Neural cell (in vitro differentiated cells): ENCODE results near the gene NAA35. TPM values are rescaled to one million over a fixed set of nuclear protein-coding genes. Genes with fewer than 3 reads are reported as not detected.

Experiments used
- H2AFZ ChIP-seq: fragments of 200-600, 300-800 bp; sonication (generic), shearing (Covaris generic); 2 replicates; pipeline ENCODE4 v1.6.0; 2014; ENCODE audit warnings: low read depth, mild to moderate bottlenecking, antibody characterized with exemption, low read length, moderate library complexity
- H3F3A ChIP-seq: fragments of 200-600 bp; shearing (Covaris generic); 2 replicates; pipeline ENCODE4 v1.6.1; 2016; ENCODE audit warnings: mild to moderate bottlenecking, moderate library complexity, mixed read lengths, antibody characterized with exemption, low read length; ENCODE audit not compliant: insufficient read depth, poor library complexity, severe bottlenecking
- H3K27ac ChIP-seq: fragments of 200-600, 300-800 bp; sonication (generic), shearing (Covaris generic); 2 replicates; pipeline ENCODE4 v1.5.1; 2014; ENCODE audit warnings: mild to moderate bottlenecking, low read length, moderate library complexity
- H3K27me3 ChIP-seq: fragments of 300-800, 200-600 bp; sonication (generic), shearing (Covaris generic); 2 replicates; pipeline ENCODE4 v1.6.0; 2014; ENCODE audit warnings: mild to moderate bottlenecking, low read depth, low read length, moderate library complexity; ENCODE audit not compliant: insufficient read depth
- H3K36me3 ChIP-seq: fragments of 300-800, 200-600 bp; sonication (generic), shearing (Covaris generic); 2 replicates; pipeline ENCODE4 v1.5.1; 2014; ENCODE audit warnings: mild to moderate bottlenecking, antibody characterized with exemption, low read length, moderate library complexity; ENCODE audit not compliant: insufficient read depth
- H3K4me2 ChIP-seq: fragments of 300-800, 200-600 bp; sonication (generic), shearing (Covaris generic); 2 replicates; pipeline ENCODE4 v1.6.0; 2014; ENCODE audit warnings: mild to moderate bottlenecking, low read length
- H3K4me3 ChIP-seq: fragments of 300-800, 200-600 bp; sonication (generic), shearing (Covaris generic); 2 replicates; pipeline ENCODE4 v1.5.1; 2014; ENCODE audit warnings: mild to moderate bottlenecking, low read length, moderate library complexity
- H3K79me2 ChIP-seq: fragments of 200-600 bp; shearing (Covaris generic); replicated peaks from 2 replicates; pipeline ENCODE4 v1.6.0; 2014; ENCODE audit warnings: mild to moderate bottlenecking, low read length, moderate library complexity; ENCODE audit not compliant: insufficient read depth
- H3K9ac ChIP-seq: fragments of 300-800, 200-600 bp; sonication (generic), shearing (Covaris generic); 2 replicates; pipeline ENCODE4 v1.6.1; 2016; ENCODE audit warnings: mild to moderate bottlenecking, low read length, mixed read lengths
- H3K9me2 ChIP-seq: fragments of 200-600 bp; shearing (Covaris generic); 2 replicates; pipeline ENCODE4 v1.6.1; 2016; ENCODE audit warnings: mild to moderate bottlenecking, low read length, mixed read lengths; ENCODE audit not compliant: insufficient read depth
- H3K9me3 ChIP-seq: fragments of 200-600, 300-800 bp; sonication (generic), shearing (Covaris generic); 2 replicates; pipeline ENCODE4 v1.6.1; 2016; ENCODE audit warnings: mild to moderate bottlenecking, mixed run types, low read length, moderate library complexity, mixed read lengths
- H4K20me1 ChIP-seq: fragments of 200-600 bp; shearing (Covaris generic); 2 replicates; pipeline ENCODE4 v1.6.1; 2016; ENCODE audit warnings: mild to moderate bottlenecking, mixed run types; ENCODE audit not compliant: insufficient read depth
- EP300 ChIP-seq: fragments of 450-650 bp; conservative IDR thresholded peaks from 2 replicates; pipeline ENCODE4 v1.6.1; 2014; ENCODE audit warnings: antibody characterized with exemption, mild to moderate bottlenecking, moderate library complexity; ENCODE audit not compliant: poor library complexity, severe bottlenecking
- EZH2 ChIP-seq: fragments of 200-600, 300-800 bp; shearing (Covaris generic), sonication (generic); IDR thresholded peaks from 2 replicates; pipeline ENCODE4 v1.6.1; 2014; ENCODE audit warnings: antibody characterized with exemption, low read length, borderline replicate concordance, mild to moderate bottlenecking; ENCODE audit not compliant: insufficient read depth, poor library complexity, severe bottlenecking
- MXI1 ChIP-seq: fragments of 450-650 bp; conservative IDR thresholded peaks from 2 replicates; pipeline ENCODE4 v1.6.1; 2014; ENCODE audit warnings: antibody characterized with exemption, mild to moderate bottlenecking; ENCODE audit not compliant: poor library complexity, severe bottlenecking
- POLR2AphosphoS5 ChIP-seq: IDR thresholded peaks from 2 replicates; pipeline ENCODE4 v1.6.1; 2012
- RAD21 ChIP-seq: fragments of 450-650 bp; conservative IDR thresholded peaks from 2 replicates; pipeline ENCODE4 v1.6.1; 2014; ENCODE audit warnings: antibody characterized with exemption, mild to moderate bottlenecking, moderate library complexity
- SMC3 ChIP-seq: fragments of 450-650 bp; conservative IDR thresholded peaks from 2 replicates; pipeline ENCODE4 v1.6.1; 2014; ENCODE audit warnings: antibody characterized with exemption, mild to moderate bottlenecking, moderate library complexity; ENCODE audit not compliant: poor library complexity
- TAF1 ChIP-seq: IDR thresholded peaks from 2 replicates; pipeline ENCODE4 v1.6.1; 2012; ENCODE audit warnings: low read depth
- polyA plus RNA-seq: library from polyadenylated mRNA; depleted of rRNA; stranded (reverse); fragments of >200 nt; gene quantifications from 2 replicates; pipeline ENCODE4 v1.2.3, GENCODE V29; 2014
- TF ChIP-seq, protein P1 (sequence below): IDR thresholded peaks from 2 replicates; pipeline ENCODE4 v1.6.1; 2012; ENCODE audit warnings: borderline replicate concordance
- TF ChIP-seq, protein P2 (sequence below): fragments of 450-650 bp; IDR thresholded peaks from 2 replicates; pipeline ENCODE4 v1.5.1; 2014; ENCODE audit warnings: antibody characterized with exemption, mild to moderate bottlenecking, moderate library complexity; ENCODE audit not compliant: poor library complexity, severe bottlenecking

The NAA35 gene
- polyA plus RNA-seq, 1 donor from 2014 or later, result 26.0 TPM

DNA sequence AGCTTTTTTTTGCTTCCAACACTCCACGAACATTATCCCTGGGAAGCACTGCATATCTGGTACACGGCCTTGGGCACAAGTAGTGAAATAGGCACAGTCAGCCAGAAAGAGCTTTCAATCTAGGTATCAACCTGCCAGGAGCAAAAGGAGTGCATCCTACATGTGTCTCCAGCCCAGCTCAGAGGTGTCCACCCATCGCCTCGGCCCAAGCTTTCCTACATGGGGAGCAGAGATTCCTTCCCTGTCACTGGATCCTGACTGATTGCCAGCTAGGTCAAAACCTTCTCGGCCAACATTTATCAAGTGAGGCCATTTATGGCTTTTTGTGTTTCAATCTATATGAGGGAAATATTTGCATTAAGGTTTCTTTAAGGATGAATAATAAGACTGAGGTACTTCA lies 102.6 kb downstream of the NAA35 start:
- H3F3A ChIP-seq, result no peaks in the 10 kb centered on the region
- H3K4me2 ChIP-seq, result no peak overlapping the region
- H3K9ac ChIP-seq, result no peak overlapping the region
- H3K27ac ChIP-seq, result no peak overlapping the region
- TF ChIP-seq POLR2AphosphoS5, result no peak
- no peak for TF ChIP-seq EZH2
- TF ChIP-seq TAF1, result no peak
- TF ChIP-seq RAD21, result no peak
- TF ChIP-seq, protein P1, sequence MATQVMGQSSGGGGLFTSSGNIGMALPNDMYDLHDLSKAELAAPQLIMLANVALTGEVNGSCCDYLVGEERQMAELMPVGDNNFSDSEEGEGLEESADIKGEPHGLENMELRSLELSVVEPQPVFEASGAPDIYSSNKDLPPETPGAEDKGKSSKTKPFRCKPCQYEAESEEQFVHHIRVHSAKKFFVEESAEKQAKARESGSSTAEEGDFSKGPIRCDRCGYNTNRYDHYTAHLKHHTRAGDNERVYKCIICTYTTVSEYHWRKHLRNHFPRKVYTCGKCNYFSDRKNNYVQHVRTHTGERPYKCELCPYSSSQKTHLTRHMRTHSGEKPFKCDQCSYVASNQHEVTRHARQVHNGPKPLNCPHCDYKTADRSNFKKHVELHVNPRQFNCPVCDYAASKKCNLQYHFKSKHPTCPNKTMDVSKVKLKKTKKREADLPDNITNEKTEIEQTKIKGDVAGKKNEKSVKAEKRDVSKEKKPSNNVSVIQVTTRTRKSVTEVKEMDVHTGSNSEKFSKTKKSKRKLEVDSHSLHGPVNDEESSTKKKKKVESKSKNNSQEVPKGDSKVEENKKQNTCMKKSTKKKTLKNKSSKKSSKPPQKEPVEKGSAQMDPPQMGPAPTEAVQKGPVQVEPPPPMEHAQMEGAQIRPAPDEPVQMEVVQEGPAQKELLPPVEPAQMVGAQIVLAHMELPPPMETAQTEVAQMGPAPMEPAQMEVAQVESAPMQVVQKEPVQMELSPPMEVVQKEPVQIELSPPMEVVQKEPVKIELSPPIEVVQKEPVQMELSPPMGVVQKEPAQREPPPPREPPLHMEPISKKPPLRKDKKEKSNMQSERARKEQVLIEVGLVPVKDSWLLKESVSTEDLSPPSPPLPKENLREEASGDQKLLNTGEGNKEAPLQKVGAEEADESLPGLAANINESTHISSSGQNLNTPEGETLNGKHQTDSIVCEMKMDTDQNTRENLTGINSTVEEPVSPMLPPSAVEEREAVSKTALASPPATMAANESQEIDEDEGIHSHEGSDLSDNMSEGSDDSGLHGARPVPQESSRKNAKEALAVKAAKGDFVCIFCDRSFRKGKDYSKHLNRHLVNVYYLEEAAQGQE, result no peak
- TF ChIP-seq MXI1, result no peak
- TF ChIP-seq, protein P2, sequence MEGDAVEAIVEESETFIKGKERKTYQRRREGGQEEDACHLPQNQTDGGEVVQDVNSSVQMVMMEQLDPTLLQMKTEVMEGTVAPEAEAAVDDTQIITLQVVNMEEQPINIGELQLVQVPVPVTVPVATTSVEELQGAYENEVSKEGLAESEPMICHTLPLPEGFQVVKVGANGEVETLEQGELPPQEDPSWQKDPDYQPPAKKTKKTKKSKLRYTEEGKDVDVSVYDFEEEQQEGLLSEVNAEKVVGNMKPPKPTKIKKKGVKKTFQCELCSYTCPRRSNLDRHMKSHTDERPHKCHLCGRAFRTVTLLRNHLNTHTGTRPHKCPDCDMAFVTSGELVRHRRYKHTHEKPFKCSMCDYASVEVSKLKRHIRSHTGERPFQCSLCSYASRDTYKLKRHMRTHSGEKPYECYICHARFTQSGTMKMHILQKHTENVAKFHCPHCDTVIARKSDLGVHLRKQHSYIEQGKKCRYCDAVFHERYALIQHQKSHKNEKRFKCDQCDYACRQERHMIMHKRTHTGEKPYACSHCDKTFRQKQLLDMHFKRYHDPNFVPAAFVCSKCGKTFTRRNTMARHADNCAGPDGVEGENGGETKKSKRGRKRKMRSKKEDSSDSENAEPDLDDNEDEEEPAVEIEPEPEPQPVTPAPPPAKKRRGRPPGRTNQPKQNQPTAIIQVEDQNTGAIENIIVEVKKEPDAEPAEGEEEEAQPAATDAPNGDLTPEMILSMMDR, result no peak
- TF ChIP-seq SMC3, result no peak
- no peak for TF ChIP-seq EP300
- no peaks in the 10 kb centered on the region for H4K20me1 ChIP-seq
- no peak overlapping the region for H2AFZ ChIP-seq
- H3K9me3 ChIP-seq, result no peaks in the 10 kb centered on the region
- no peaks in the 10 kb centered on the region for H3K36me3 ChIP-seq
- H3K79me2 ChIP-seq, result no peaks in the 10 kb centered on the region
- no peak overlapping the region for H3K4me3 ChIP-seq
- H3K27me3 ChIP-seq, result no peaks in the 10 kb centered on the region
- H3K9me2 ChIP-seq, result no peaks in the 10 kb centered on the region

DNA sequence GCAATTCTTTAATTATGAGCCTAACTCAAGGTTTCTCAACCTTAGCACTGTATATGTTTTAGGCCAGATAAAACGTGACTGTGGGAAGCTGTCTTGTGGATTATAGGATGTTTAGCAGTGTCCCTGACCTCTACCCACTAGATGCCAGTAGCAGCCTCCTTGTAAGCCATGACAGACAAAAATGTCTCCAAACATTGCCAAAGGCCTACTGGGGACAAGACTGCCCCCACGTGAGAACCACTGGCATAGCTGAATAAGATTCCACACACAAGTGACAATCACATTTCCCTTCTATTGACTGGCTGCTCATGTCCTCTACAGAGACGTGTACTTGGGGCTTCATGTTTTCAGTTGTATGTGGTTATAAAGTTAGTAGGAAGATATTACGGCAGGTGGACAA lies 103.1 kb downstream of the NAA35 start:
- no peaks in the 10 kb centered on the region for H4K20me1 ChIP-seq
- no peak overlapping the region for H3K9ac ChIP-seq
- TF ChIP-seq, protein P2, result no peak
- no peak for TF ChIP-seq EP300
- TF ChIP-seq MXI1, result no peak
- TF ChIP-seq, protein P1, result no peak
- no peak for TF ChIP-seq RAD21
- no peak for TF ChIP-seq POLR2AphosphoS5
- no peak for TF ChIP-seq TAF1
- no peak for TF ChIP-seq EZH2
- no peak for TF ChIP-seq SMC3
- H3K9me3 ChIP-seq, result no peaks in the 10 kb centered on the region
- H3K79me2 ChIP-seq, result no peaks in the 10 kb centered on the region
- no peaks in the 10 kb centered on the region for H3K9me2 ChIP-seq
- H2AFZ ChIP-seq, result no peak overlapping the region
- H3K4me2 ChIP-seq, result no peak overlapping the region
- H3K36me3 ChIP-seq, result no peaks in the 10 kb centered on the region
- no peaks in the 10 kb centered on the region for H3F3A ChIP-seq
- H3K27me3 ChIP-seq, result no peaks in the 10 kb centered on the region
- H3K27ac ChIP-seq, result no peak overlapping the region
- no peak overlapping the region for H3K4me3 ChIP-seq
